ENCODE results near the gene OR3A1. TPM values are rescaled to one million over a fixed set of nuclear protein-coding genes. Genes with fewer than 3 reads are reported as not detected.
"Not testable (repeated sequence)": the region's sequence is repeated elsewhere in the genome, so short reads cannot be mapped to it uniquely, and the experiment has no call there.

OR3A1 gene
- polyA plus RNA-seq (2013, experiment 1 of 2), result not detected
- not detected for polyA plus RNA-seq (2013, experiment 2 of 2)

GRCh38 chr17:3298260-3298659 lies at the start of gene OR3A1:
Gene OR3A1, minus strand, starts transcription at chr17:3298360. Its CDS starts 5,778 bp downstream, at chr17:3292582.
- Histone ChIP-seq H3K27ac (ENCODE audit: low read depth, low read length) (no peak within 1 kb of the TSS), H3K18ac (ENCODE audit: low read length) (no peak within 1 kb of the TSS), H2BK5ac (ENCODE audit: low read length) (no peak within 1 kb of the TSS), H3K4ac (ENCODE audit: low read depth, low read length) (no peak within 1 kb of the TSS), H3K4me1 (ENCODE audit: control insufficient read depth, low read depth, low read length) (no peaks in the 10 kb centered on the region), H3K9ac (ENCODE audit: low read length) (no peak within 1 kb of the TSS), H3K27me3 (ENCODE audit: insufficient read depth, low read length, poor library complexity) (no peaks in the 10 kb centered on the region), H3K79me2 (ENCODE audit: control insufficient read depth, insufficient read depth, low read length) (no peaks in the 10 kb centered on the region), H3K23ac (ENCODE audit: low read length) (no peak within 1 kb of the TSS), H3K4me2 (ENCODE audit: low read length) (no peak within 1 kb of the TSS), H3K56ac (ENCODE audit: low read length) (no peak within 1 kb of the TSS), H4K5ac (ENCODE audit: low read length) (no peak within 1 kb of the TSS), H3K4me3 (ENCODE audit: low read length) (no peak within 1 kb of the TSS), H2AK5ac (ENCODE audit: low read length) (no peak within 1 kb of the TSS), H3K79me1 (ENCODE audit: low read length) (no peaks in the 10 kb centered on the region), H4K8ac (ENCODE audit: low read depth, low read length) (no peak within 1 kb of the TSS), H2BK15ac (replicated peaks; ENCODE audit: low read depth) (no peak within 1 kb of the TSS), H3K36me3 (ENCODE audit: control insufficient read depth, insufficient read depth, low read length) (no peaks in the 10 kb centered on the region), H2BK120ac (ENCODE audit: low read depth, low read length) (no peak within 1 kb of the TSS)
- WGBS (ENCODE audit: extremely low coverage, insufficient coverage, low lambda C conversion rate), result no CpG with 5 or more reads among the region's 6 CpGs
- DNase-seq, result no peak

GRCh38 chr17:3342782-3343181 lies 44.6 kb upstream of the OR3A1 start:
- H3K18ac ChIP-seq (ENCODE audit: low read length); H3K56ac ChIP-seq (ENCODE audit: low read length); H3K27me3 ChIP-seq (ENCODE audit: insufficient read depth, low read length, poor library complexity); H3K23ac ChIP-seq (ENCODE audit: low read length); H2BK5ac ChIP-seq (ENCODE audit: low read length); H3K4me2 ChIP-seq (ENCODE audit: low read length); H3K79me2 ChIP-seq (ENCODE audit: control insufficient read depth, insufficient read depth, low read length); H4K8ac ChIP-seq (ENCODE audit: low read depth, low read length); H3K4ac ChIP-seq (ENCODE audit: low read depth, low read length); H4K5ac ChIP-seq (ENCODE audit: low read length); H2AK5ac ChIP-seq (ENCODE audit: low read length); H3K9ac ChIP-seq (ENCODE audit: low read length); H3K79me1 ChIP-seq (ENCODE audit: low read length); H3K4me1 ChIP-seq (ENCODE audit: control insufficient read depth, low read depth, low read length); H3K4me3 ChIP-seq (ENCODE audit: low read length); H3K36me3 ChIP-seq (ENCODE audit: control insufficient read depth, insufficient read depth, low read length); H2BK15ac ChIP-seq (replicated peaks; ENCODE audit: low read depth); H2BK120ac ChIP-seq (ENCODE audit: low read depth, low read length); H3K27ac ChIP-seq (ENCODE audit: low read depth, low read length); DNase-seq: not testable (repeated sequence)
- no CpG with 5 or more reads among the region's 12 CpGs for WGBS (ENCODE audit: extremely low coverage, insufficient coverage, low lambda C conversion rate)

- no peaks in the 10 kb centered on the region for H3K27me3 ChIP-seq (ENCODE audit: insufficient read depth, low read length, poor library complexity)
- H2BK5ac ChIP-seq (ENCODE audit: low read length), result no peak overlapping the region
- WGBS (ENCODE audit: extremely low coverage, insufficient coverage, low lambda C conversion rate), result no CpG with 5 or more reads among the region's 4 CpGs
Measured at GRCh38 chr17:3335876-3336275, 37.7 kb upstream of the OR3A1 start.

GRCh38 chr17:3318336-3318735 lies 20.2 kb upstream of the OR3A1 start:
- Histone ChIP-seq H3K4me3 (ENCODE audit: low read length) (no peak overlapping the region), H4K8ac (ENCODE audit: low read depth, low read length) (no peak overlapping the region), H3K23ac (ENCODE audit: low read length) (no peak overlapping the region), H2BK5ac (ENCODE audit: low read length) (no peak overlapping the region), H3K4ac (ENCODE audit: low read depth, low read length) (no peak overlapping the region), H2BK120ac (ENCODE audit: low read depth, low read length) (no peak overlapping the region), H4K5ac (ENCODE audit: low read length) (no peak overlapping the region), H3K4me1 (ENCODE audit: control insufficient read depth, low read depth, low read length) (no peaks in the 10 kb centered on the region), H3K27me3 (ENCODE audit: insufficient read depth, low read length, poor library complexity) (no peaks in the 10 kb centered on the region), H3K9ac (ENCODE audit: low read length) (no peak overlapping the region), H3K56ac (ENCODE audit: low read length) (no peak overlapping the region), H3K27ac (ENCODE audit: low read depth, low read length) (no peak overlapping the region), H3K36me3 (ENCODE audit: control insufficient read depth, insufficient read depth, low read length) (no peaks in the 10 kb centered on the region), H3K18ac (ENCODE audit: low read length) (no peak overlapping the region), H3K79me2 (ENCODE audit: control insufficient read depth, insufficient read depth, low read length) (no peaks in the 10 kb centered on the region), H3K79me1 (ENCODE audit: low read length) (no peaks in the 10 kb centered on the region), H3K4me2 (ENCODE audit: low read length) (no peak overlapping the region), H2BK15ac (replicated peaks; ENCODE audit: low read depth) (no peak overlapping the region), H2AK5ac (ENCODE audit: low read length) (no peak overlapping the region)
- no CpG with 5 or more reads among the region's 5 CpGs for WGBS (ENCODE audit: extremely low coverage, insufficient coverage, low lambda C conversion rate)
- peak; percentile 1 for DNase-seq

More at GRCh38 chr17:3335876-3336275, 37.7 kb upstream of the OR3A1 start:
- Histone ChIP-seq H2BK15ac (replicated peaks; ENCODE audit: low read depth) (no peak overlapping the region), H3K23ac (ENCODE audit: low read length) (no peak overlapping the region), H3K36me3 (ENCODE audit: control insufficient read depth, insufficient read depth, low read length) (no peaks in the 10 kb centered on the region), H3K4ac (ENCODE audit: low read depth, low read length) (no peak overlapping the region), H3K4me2 (ENCODE audit: low read length) (no peak overlapping the region), H3K27ac (ENCODE audit: low read depth, low read length) (no peak overlapping the region), H2BK120ac (ENCODE audit: low read depth, low read length) (no peak overlapping the region), H3K56ac (ENCODE audit: low read length) (no peak overlapping the region), H3K4me1 (ENCODE audit: control insufficient read depth, low read depth, low read length) (no peaks in the 10 kb centered on the region), H4K5ac (ENCODE audit: low read length) (no peak overlapping the region), H2AK5ac (ENCODE audit: low read length) (no peak overlapping the region), H3K4me3 (ENCODE audit: low read length) (no peak overlapping the region), H3K79me1 (ENCODE audit: low read length) (no peaks in the 10 kb centered on the region), H3K9ac (ENCODE audit: low read length) (no peak overlapping the region), H3K18ac (ENCODE audit: low read length) (no peak overlapping the region), H3K79me2 (ENCODE audit: control insufficient read depth, insufficient read depth, low read length) (no peaks in the 10 kb centered on the region), H4K8ac (ENCODE audit: low read depth, low read length) (no peak overlapping the region)
- DNase-seq, result peak; percentile 3

GRCh38 chr17:3316836-3317235 lies 18.7 kb upstream of the OR3A1 start:
- Histone ChIP-seq H3K36me3 (ENCODE audit: control insufficient read depth, insufficient read depth, low read length) (no peaks in the 10 kb centered on the region), H4K5ac (ENCODE audit: low read length) (no peak overlapping the region), H3K79me2 (ENCODE audit: control insufficient read depth, insufficient read depth, low read length) (no peaks in the 10 kb centered on the region), H2BK5ac (ENCODE audit: low read length) (no peak overlapping the region), H2AK5ac (ENCODE audit: low read length) (no peak overlapping the region), H3K79me1 (ENCODE audit: low read length) (no peaks in the 10 kb centered on the region), H3K27ac (ENCODE audit: low read depth, low read length) (no peak overlapping the region), H3K4me2 (ENCODE audit: low read length) (no peak overlapping the region), H3K23ac (ENCODE audit: low read length) (no peak overlapping the region), H3K27me3 (ENCODE audit: insufficient read depth, low read length, poor library complexity) (no peaks in the 10 kb centered on the region), H3K4me1 (ENCODE audit: control insufficient read depth, low read depth, low read length) (no peaks in the 10 kb centered on the region), H3K18ac (ENCODE audit: low read length) (no peak overlapping the region), H3K4ac (ENCODE audit: low read depth, low read length) (no peak overlapping the region), H3K56ac (ENCODE audit: low read length) (no peak overlapping the region), H4K8ac (ENCODE audit: low read depth, low read length) (no peak overlapping the region), H3K4me3 (ENCODE audit: low read length) (no peak overlapping the region), H2BK120ac (ENCODE audit: low read depth, low read length) (no peak overlapping the region), H3K9ac (ENCODE audit: low read length) (no peak overlapping the region), H2BK15ac (replicated peaks; ENCODE audit: low read depth) (no peak overlapping the region)
- no peak for DNase-seq
- no CpG with 5 or more reads among the region's 3 CpGs for WGBS (ENCODE audit: extremely low coverage, insufficient coverage, low lambda C conversion rate)

GRCh38 chr17:3308603-3309002 lies 10.4 kb upstream of the OR3A1 start:
- no peak overlapping the region for H4K5ac ChIP-seq (ENCODE audit: low read length)
- H2AK5ac ChIP-seq (ENCODE audit: low read length), result no peak overlapping the region
- no peak overlapping the region for H3K18ac ChIP-seq (ENCODE audit: low read length)
- H3K27me3 ChIP-seq (ENCODE audit: insufficient read depth, low read length, poor library complexity), result no peaks in the 10 kb centered on the region
- no CpG with 5 or more reads among the region's 4 CpGs for WGBS (ENCODE audit: extremely low coverage, insufficient coverage, low lambda C conversion rate)
- H3K79me1 ChIP-seq (ENCODE audit: low read length), result no peaks in the 10 kb centered on the region
- H3K4me3 ChIP-seq (ENCODE audit: low read length), result no peak overlapping the region
- H3K4me2 ChIP-seq (ENCODE audit: low read length), result no peak overlapping the region
- H3K23ac ChIP-seq (ENCODE audit: low read length), result no peak overlapping the region
- H3K36me3 ChIP-seq (ENCODE audit: control insufficient read depth, insufficient read depth, low read length), result no peaks in the 10 kb centered on the region
- DNase-seq, result no peak
- H3K4ac ChIP-seq (ENCODE audit: low read depth, low read length), result no peak overlapping the region
- no peak overlapping the region for H2BK5ac ChIP-seq (ENCODE audit: low read length)
- no peak overlapping the region for H2BK120ac ChIP-seq (ENCODE audit: low read depth, low read length)
- no peaks in the 10 kb centered on the region for H3K79me2 ChIP-seq (ENCODE audit: control insufficient read depth, insufficient read depth, low read length)
- no peak overlapping the region for H3K27ac ChIP-seq (ENCODE audit: low read depth, low read length)
- H3K56ac ChIP-seq (ENCODE audit: low read length), result no peak overlapping the region
- H2BK15ac ChIP-seq (replicated peaks; ENCODE audit: low read depth), result no peak overlapping the region
- H3K4me1 ChIP-seq (ENCODE audit: control insufficient read depth, low read depth, low read length), result no peaks in the 10 kb centered on the region
- no peak overlapping the region for H4K8ac ChIP-seq (ENCODE audit: low read depth, low read length)
- H3K9ac ChIP-seq (ENCODE audit: low read length), result no peak overlapping the region

Measured in mesendoderm (in vitro differentiated cells).